Measurements from ENCODE around the gene YBX2. TPM values are rescaled to one million over a fixed set of nuclear protein-coding genes. Genes with fewer than 3 reads are reported as not detected.
"Not testable (repeated sequence)": the region's sequence is repeated elsewhere in the genome, so short reads cannot be mapped to it uniquely, and the experiment has no call there.

Gene YBX2
- total RNA-seq, 4 donors from 2014 or later = 1.2 to 4.1 (median 2.1) TPM

DNA sequence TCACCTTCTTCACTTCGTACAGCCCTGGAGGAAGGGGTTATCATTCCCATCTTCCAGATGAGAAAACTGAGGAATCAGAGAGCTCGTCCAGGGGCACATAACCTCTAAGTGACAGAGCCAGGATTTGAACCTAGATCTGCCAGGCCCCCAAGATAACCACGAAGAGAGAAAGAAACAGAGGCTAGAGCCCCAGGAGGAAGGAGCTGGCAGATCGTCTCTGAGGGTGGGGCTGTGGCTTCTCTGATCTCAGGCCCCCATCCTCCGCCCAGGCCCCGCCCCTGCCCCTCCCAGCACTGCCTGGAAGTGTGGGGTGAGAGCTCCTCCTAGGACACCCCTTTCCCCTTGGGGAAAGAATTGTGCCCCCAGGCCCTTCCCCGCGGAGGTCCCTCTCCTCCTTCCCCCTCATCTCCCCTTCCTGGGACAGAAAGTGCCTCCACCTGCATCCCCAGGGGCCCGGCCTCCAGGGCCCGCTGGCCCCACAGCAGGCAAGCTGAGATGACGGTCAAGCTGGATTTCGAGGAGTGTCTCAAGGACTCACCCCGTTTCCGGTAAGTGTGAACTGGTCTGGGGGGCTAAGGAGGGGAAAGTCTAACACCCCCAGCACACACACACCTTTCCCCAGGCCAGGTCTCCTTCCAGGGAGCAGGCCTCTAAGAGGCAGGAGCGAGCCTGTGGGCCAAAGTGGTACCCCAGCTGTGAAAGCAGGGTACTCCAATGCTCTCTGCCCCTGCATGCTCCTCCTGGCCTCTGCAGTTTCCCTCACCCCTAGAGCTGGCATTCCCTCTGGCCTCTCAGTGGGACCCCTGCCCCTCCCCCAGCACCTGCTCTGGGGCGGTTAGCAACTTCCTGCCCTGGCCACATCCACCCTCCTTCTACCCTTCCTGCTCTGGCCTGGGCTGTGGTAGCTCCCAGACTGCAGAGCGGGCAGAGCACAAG is 42.1 kb upstream of the YBX2 start, which contains the start of gene ACAP1:
TSS of gene ACAP1 (plus strand) at position 290 of the 936 bp plus-strand sequence. CDS start at position 496, 206 bp downstream.
- intact Hi-C loops (cut with DNase I) = no loop called here
- peak in 1 of 2 donors; percentile 20 for DNase-seq
- WGBS, 2 donors = 48 to 53% methylated on average over 13 to 16 of the region's 17 CpGs
- Histone ChIP-seq H3K27me3 (no peaks in the 10 kb centered on the region), H3K36me3 (no peaks in the 10 kb centered on the region), H3K4me1 (no peaks in the 10 kb centered on the region), H3K27ac (no peak within 1 kb of the TSS), H3K9me3 (no peaks in the 10 kb centered on the region), H3K4me3 (replicated peaks in 1 of 3) (no peak within 1 kb of the TSS)
- no peak for TF ChIP-seq POLR2A (IDR thresholded peaks at IDR 0.05)
- TF ChIP-seq CTCF (IDR thresholded peaks at IDR 0.05) = no peak

GRCh38 chr17:7335765-7336164 is 41.3 kb upstream of the YBX2 start:
- H3K27me3 ChIP-seq; H3K4me1 ChIP-seq; H3K4me3 ChIP-seq (replicated peaks in 1 of 3); H3K27ac ChIP-seq; DNase-seq; H3K36me3 ChIP-seq; intact Hi-C loops (cut with DNase I); H3K9me3 ChIP-seq: not testable (repeated sequence)
- 80 to 86% methylated on average over 13 of the region's 13 CpGs for WGBS, 2 donors

GRCh38 chr17:7334938-7335538 is 40.6 kb upstream of the YBX2 start:
- DNase-seq = no peak
- Histone ChIP-seq H3K36me3 (no peaks in the 10 kb centered on the region), H3K9me3 (no peaks in the 10 kb centered on the region), H3K4me1 (peaks cover 4 to 6% of the 10 kb centered on the region in 2 donors), H3K27me3 (no peaks in the 10 kb centered on the region), H3K27ac (no peak overlapping the region), H3K4me3 (replicated peaks in 1 of 3) (no peak overlapping the region)
- intact Hi-C loops (cut with DNase I) = no loop called here
- 85% methylated on average over 3 of the region's 3 CpGs; no CpG with 5 or more reads in 1 of the 2 donors for WGBS, 2 donors
- TF ChIP-seq POLR2A (IDR thresholded peaks at IDR 0.05) (no peak), CTCF (IDR thresholded peaks at IDR 0.05) (no peak)

DNA sequence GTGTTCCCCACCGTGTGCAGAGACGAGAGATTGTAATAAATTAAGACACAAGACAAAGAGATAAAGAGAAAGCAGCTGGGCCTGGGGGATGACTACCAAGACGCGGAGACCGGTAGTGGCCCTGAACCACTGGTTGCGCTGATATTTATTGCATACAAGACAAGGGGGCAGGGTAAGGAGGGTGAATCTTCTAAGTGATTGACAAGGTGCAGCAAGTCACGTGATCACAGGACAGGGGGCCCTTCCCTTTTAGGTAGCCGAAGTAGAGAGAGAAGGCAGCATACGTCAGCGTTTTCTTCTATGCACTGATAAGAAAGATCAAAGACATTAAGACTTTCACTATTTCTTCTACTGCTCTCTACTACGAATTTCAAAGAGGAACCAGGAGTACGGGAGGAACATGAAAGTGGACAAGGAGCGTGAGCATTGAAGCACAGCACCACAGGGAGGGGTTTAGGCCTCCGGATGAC is 38.2 kb upstream of the YBX2 start:
- 45 to 49% methylated on average over 13 to 14 of the region's 14 CpGs for WGBS, 2 donors
- H3K9me3 ChIP-seq; H3K27me3 ChIP-seq; H3K4me3 ChIP-seq (replicated peaks in 1 of 3); intact Hi-C loops (cut with DNase I); H3K27ac ChIP-seq; H3K36me3 ChIP-seq: not testable (repeated sequence)
- H3K4me1 ChIP-seq = peaks cover 4 to 15% of the 10 kb centered on the region in 2 donors
- DNase-seq = peak in 1 of 2 donors; percentile 38

GRCh38 chr17:7332111-7332510 is 37.7 kb upstream of the YBX2 start:
- DNase-seq = no peak
- H3K36me3 ChIP-seq = no peaks in the 10 kb centered on the region
- intact Hi-C loops (cut with DNase I) = no loop called here
- no peak for TF ChIP-seq CTCF (IDR thresholded peaks at IDR 0.05)
- no peak for TF ChIP-seq POLR2A (IDR thresholded peaks at IDR 0.05)
- no peaks in the 10 kb centered on the region for H3K27me3 ChIP-seq
- H3K9me3 ChIP-seq = no peaks in the 10 kb centered on the region
- no peak overlapping the region for H3K27ac ChIP-seq
- H3K4me3 ChIP-seq (replicated peaks in 1 of 3) = no peak overlapping the region
- 49 to 50% methylated on average over 6 of the region's 7 CpGs for WGBS, 2 donors
- H3K4me1 ChIP-seq = peaks cover 4 to 15% of the 10 kb centered on the region in 2 donors

DNA sequence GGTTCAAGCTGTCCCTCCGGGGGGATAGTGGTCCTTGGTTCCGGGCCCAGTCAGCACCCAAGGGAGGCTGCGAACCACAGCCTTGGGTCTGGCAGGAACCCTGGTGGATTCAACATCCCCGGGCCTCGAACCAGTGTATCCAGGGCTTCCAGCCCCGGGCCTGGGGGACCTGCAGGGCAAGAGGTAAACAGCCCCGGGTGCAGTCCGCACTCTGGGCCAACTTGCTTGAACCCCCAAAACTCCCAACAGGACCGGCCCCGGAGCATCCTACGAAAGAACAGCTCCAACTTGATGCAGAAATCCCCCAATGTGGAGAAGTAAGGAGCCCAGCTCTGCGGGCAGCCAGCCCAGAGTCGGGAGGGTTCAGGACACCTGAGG is 36.2 kb upstream of the YBX2 start:
- H3K36me3 ChIP-seq = no peaks in the 10 kb centered on the region
- no peak for TF ChIP-seq POLR2A (IDR thresholded peaks at IDR 0.05)
- no peak for TF ChIP-seq CTCF (IDR thresholded peaks at IDR 0.05)
- peak overlapping the region in 1 of 3 donors; percentile 91 for H3K27ac ChIP-seq
- H3K4me1 ChIP-seq = peaks cover 4 to 15% of the 10 kb centered on the region in 2 donors
- H3K9me3 ChIP-seq = no peaks in the 10 kb centered on the region
- no peaks in the 10 kb centered on the region for H3K27me3 ChIP-seq
- H3K4me3 ChIP-seq (replicated peaks in 1 of 3) = peak overlapping the region in 1 of 3 donors; percentile 80
- no peak for DNase-seq
- intact Hi-C loops (cut with DNase I) = no loop called here
- 79 to 84% methylated on average over 4 to 5 of the region's 13 CpGs for WGBS, 2 donors

Measured in thyroid gland (tissue), 4 donors.